A549 (cell line): Measurements from ENCODE around the gene SYNE3. TPM values are rescaled to one million over a fixed set of nuclear protein-coding genes. Genes with fewer than 3 reads are reported as not detected.

ENCODE experiments used
- ATAC-seq, 2 experiments: fragments of 200-7000 bp in 1 of 2; fragments of >200 bp in 1 of 2; cut with Nextera tagmentation in 1 of 2; cut with Tn5 transposase in 1 of 2; 3 replicates each; pipeline versions ENCODE4 v1.8.0 to v1.9.1; 2018 to 2020; ENCODE audit warnings: mild to moderate bottlenecking in 1 of 2, moderate library complexity in 1 of 2
- CTCF ChIA-PET: fragments of 300-600 bp; sonication (Branson Sonifier 250); formaldehyde crosslinking; extraction: SDS; loops from one replicate; lab custom pipeline; 2021; ENCODE audit warnings: antibody characterized with exemption, inconsistent platforms; lab: Yijun Ruan, JAX
- POLR2A ChIA-PET: fragments of 350-600 bp; formaldehyde crosslinking; extraction: SDS; loops from one replicate; lab custom pipeline; 2021; ENCODE audit warnings: antibody characterized with exemption, inconsistent platforms; lab: Yijun Ruan, JAX
- DNase-seq, 2 experiments: peaks; one replicate each; pipeline versions ENCODE4 v3.0.0 to v3.0.0-alpha.2; 2011 to 2016; ENCODE audit warnings: low read depth in 1 of 2, low spot score in 1 of 2
- FAIRE-seq: peaks from 2 replicates; lab custom pipeline; 2011; peaks lifted over from hg19 to GRCh38; lab: Jason Lieb, UNC
- H3K27ac ChIP-seq, 2 experiments: fragments of >200 bp; sonication (Bioruptor Twin); formaldehyde crosslinking; 3 replicates each; pipeline ENCODE4 v1.5.1; 2016 to 2017
- H3K4me1 ChIP-seq: fragments of >200 bp; sonication (Bioruptor Twin); formaldehyde crosslinking; 3 replicates; pipeline ENCODE4 v1.6.1; 2016
- H3K4me2 ChIP-seq: fragments of >200 bp; sonication (Bioruptor Twin); formaldehyde crosslinking; 3 replicates; pipeline ENCODE4 v1.6.1; 2016
- H3K4me3 ChIP-seq: fragments of >200 bp; sonication (Bioruptor Twin); formaldehyde crosslinking; 3 replicates; pipeline ENCODE4 v1.5.1; 2016
- H3K9me3 ChIP-seq: fragments of >200 bp; sonication (Bioruptor Twin); formaldehyde crosslinking; 3 replicates; pipeline ENCODE4 v1.6.1; 2016
- BHLHE40 ChIP-seq: IDR thresholded peaks from 2 replicates; pipeline ENCODE4 v1.6.1; 2012; ENCODE audit warnings: low read depth, low read length, inconsistent platforms
- CBX2 ChIP-seq: fragments of 200-600 bp; sonication (generic); IDR thresholded peaks from 2 replicates; pipeline ENCODE4 v1.6.1; 2016; ENCODE audit warnings: low read depth, mild to moderate bottlenecking, borderline replicate concordance
- CEBPB ChIP-seq, 2 experiments: fragments of >200 bp in 1 of 2; sonication (Bioruptor Twin) in 1 of 2; formaldehyde crosslinking in 1 of 2; IDR thresholded peaks; 2 replicates each; pipeline ENCODE4 v1.6.1; 2012 to 2016
- CHD2 ChIP-seq: fragments of 150-350 bp; IDR thresholded peaks from 2 replicates; pipeline ENCODE4 v1.6.1; 2014; ENCODE audit warnings: low read length; ENCODE audit not compliant: partially characterized antibody
- EHMT2 ChIP-seq: fragments of 200-600 bp; sonication (generic); IDR thresholded peaks from 2 replicates; pipeline ENCODE4 v1.6.1; 2016; ENCODE audit warnings: antibody characterized with exemption, low read depth, mild to moderate bottlenecking, moderate library complexity
- EP300 ChIP-seq, 2 experiments: fragments of >200 bp; sonication (Bioruptor Twin); formaldehyde crosslinking; IDR thresholded peaks; 2 replicates in 1 of 2; 3 replicates in 1 of 2; pipeline ENCODE4 v1.6.1; 2016 to 2017
- ESRRA ChIP-seq: fragments of 150-350 bp; IDR thresholded peaks from 2 replicates; pipeline ENCODE4 v1.6.1; 2014; ENCODE audit warnings: mild to moderate bottlenecking, low read length, borderline replicate concordance
- FOSB ChIP-seq: fragments of 250-450 bp; sonication (Bioruptor Pico); IDR thresholded peaks from 2 replicates; pipeline ENCODE4 v1.5.0; 2020; ENCODE audit warnings: mild to moderate bottlenecking, moderate library complexity
- FOSL2 ChIP-seq, 2 experiments: fragments of 450-650 bp in 1 of 2; fragments of >200 bp in 1 of 2; sonication (Bioruptor Twin) in 1 of 2; formaldehyde crosslinking; IDR thresholded peaks; 2 replicates each; pipeline versions ENCODE4 v1.5.0 to v1.6.1; 2016 to 2020; ENCODE audit warnings: mild to moderate bottlenecking in 1 of 2, moderate library complexity in 1 of 2
- FOXS1 ChIP-seq: fragments of 250-450 bp; sonication (Bioruptor Pico); IDR thresholded peaks from 2 replicates; pipeline ENCODE4 v1.5.0; 2020; ENCODE audit warnings: mild to moderate bottlenecking, moderate library complexity
- HDAC2 ChIP-seq: fragments of 200-600 bp; sonication (generic); IDR thresholded peaks from 2 replicates; pipeline ENCODE4 v1.6.1; 2016
- HEYL ChIP-seq: fragments of 250-450 bp; sonication (Bioruptor Pico); IDR thresholded peaks from 2 replicates; pipeline ENCODE4 v1.8.0; 2021; ENCODE audit warnings: mild to moderate bottlenecking, moderate library complexity
- HOXA7 ChIP-seq: fragments of 250-450 bp; sonication (Bioruptor Pico); IDR thresholded peaks from 2 replicates; pipeline ENCODE4 v1.5.0; 2020; ENCODE audit warnings: mild to moderate bottlenecking, moderate library complexity
- HOXB5 ChIP-seq: fragments of 250-450 bp; sonication (Bioruptor Pico); IDR thresholded peaks from 2 replicates; pipeline ENCODE4 v1.5.0; 2020; ENCODE audit warnings: mild to moderate bottlenecking, moderate library complexity
- JUNB ChIP-seq: fragments of >200 bp; sonication (Bioruptor Twin); formaldehyde crosslinking; IDR thresholded peaks from 2 replicates; pipeline ENCODE4 v1.6.1; 2016
- KDM1A ChIP-seq: fragments of 200-600 bp; sonication (generic); IDR thresholded peaks from 2 replicates; pipeline ENCODE4 v1.6.1; 2016; ENCODE audit warnings: low read depth, mild to moderate bottlenecking
- MAFK ChIP-seq: fragments of 450-650 bp; IDR thresholded peaks from 2 replicates; pipeline ENCODE4 v1.6.1; 2014; ENCODE audit not compliant: partially characterized antibody
- MYC ChIP-seq: IDR thresholded peaks from 2 replicates; pipeline ENCODE4 v1.6.1; 2012; ENCODE audit warnings: mild to moderate bottlenecking, inconsistent platforms, low read length, improper control_type of control experiment, borderline replicate concordance
- NR3C1 ChIP-seq: fragments of >200 bp; sonication (Bioruptor Twin); formaldehyde crosslinking; IDR thresholded peaks from 3 replicates; pipeline ENCODE4 v1.6.1; 2017
- RAD21 ChIP-seq, 2 experiments: fragments of >200 bp in 1 of 2; sonication (Bioruptor Twin) in 1 of 2; formaldehyde crosslinking in 1 of 2; IDR thresholded peaks in 1 of 2; conservative IDR thresholded peaks in 1 of 2; 2 replicates in 1 of 2; 3 replicates in 1 of 2; pipeline ENCODE4 v1.6.1; 2012 to 2018; ENCODE audit warnings: inconsistent platforms in 1 of 2
- SREBF2 ChIP-seq: fragments of 450-650 bp; IDR thresholded peaks from 2 replicates; pipeline ENCODE4 v1.6.1; 2014; ENCODE audit warnings: mild to moderate bottlenecking, moderate library complexity
- TP53 ChIP-seq: fragments of 250-450 bp; sonication (Bioruptor Pico); IDR thresholded peaks from 2 replicates; pipeline ENCODE4 v1.5.0; 2021; ENCODE audit warnings: mild to moderate bottlenecking, moderate library complexity
- ZSCAN20 ChIP-seq: fragments of 250-450 bp; sonication (Bioruptor Pico); IDR thresholded peaks from 2 replicates; pipeline ENCODE4 v1.8.0; 2022; ENCODE audit warnings: mild to moderate bottlenecking, moderate library complexity
- WGBS: methylation state at CpG from one replicate; pipeline ENCODE4 v1.1.6; 2017; ENCODE audit errors: missing lambda C conversion rate; 5-methylcytosine and 5-hydroxymethylcytosine counted together
- polyA plus RNA-seq, 4 experiments: library from polyadenylated mRNA; depleted of rRNA in 3 of 4; stranded (reverse); fragments of >200 nt; fragmentation: RNase III in 1 of 4; extraction: RNeasy Plus Mini Kit Qiagen cat#74134 plus additional on column Dnase treatment in 1 of 4; gene quantifications; 2 replicates in 3 of 4; 3 replicates in 1 of 4; pipeline ENCODE4 v1.2.3, GENCODE V29; 2011 to 2017
- TF ChIP-seq, protein P1 (sequence below): fragments of >200 bp; sonication (Bioruptor Twin); formaldehyde crosslinking; IDR thresholded peaks from 3 replicates; pipeline ENCODE4 v1.5.1; 2016
- TF ChIP-seq, protein P2 (sequence below): fragments of 150-350 bp; IDR thresholded peaks from 2 replicates; pipeline ENCODE4 v1.6.1; 2014; ENCODE audit warnings: low read depth, mild to moderate bottlenecking, low read length
- TF ChIP-seq, protein P3 (sequence below): IDR thresholded peaks from 2 replicates; pipeline ENCODE4 v1.6.1; 2012

SYNE3 gene
- polyA plus RNA-seq, 2 of the 4 experiments (the other 2 are of a cell fraction): 0.05 to 0.08 TPM

DNA sequence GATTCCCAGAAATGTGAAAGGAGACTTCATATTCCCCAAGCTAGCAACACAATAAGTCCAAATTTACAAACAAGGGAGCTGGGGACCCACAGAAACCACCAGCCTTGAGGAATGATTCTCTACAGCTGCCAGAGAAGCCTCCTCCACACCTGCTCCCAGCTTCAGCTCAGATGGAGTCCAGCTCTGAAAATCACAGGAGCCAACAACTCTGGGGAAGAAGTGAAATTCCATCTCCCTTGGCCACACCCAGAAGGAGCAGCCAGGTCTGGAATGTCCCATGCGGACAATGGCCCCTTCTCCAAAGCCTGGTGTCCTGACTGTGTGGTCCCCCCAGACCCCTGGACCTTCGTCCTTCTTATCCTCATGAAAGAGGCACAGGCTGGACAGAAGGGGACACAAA is 45.4 kb downstream of the SYNE3 start:
- no peak overlapping the region for H3K4me3 ChIP-seq
- H3K9me3 ChIP-seq: no peaks in the 10 kb centered on the region
- FAIRE-seq: no peak
- H3K27ac ChIP-seq: no peak overlapping the region
- TF ChIP-seq HEYL (CRISPR knock-in tag) (no peak), CHD2 (no peak), KDM1A (no peak), EP300 (IDR thresholded peaks at IDR 0.05) (no peak), EHMT2 (no peak), CEBPB (IDR thresholded peaks at IDR 0.05) (no peak), HDAC2 (no peak), NR3C1 (no peak), SREBF2 (no peak), TP53 (CRISPR knock-in tag) (no peak), JUNB (no peak)
- TF ChIP-seq, protein P1, sequence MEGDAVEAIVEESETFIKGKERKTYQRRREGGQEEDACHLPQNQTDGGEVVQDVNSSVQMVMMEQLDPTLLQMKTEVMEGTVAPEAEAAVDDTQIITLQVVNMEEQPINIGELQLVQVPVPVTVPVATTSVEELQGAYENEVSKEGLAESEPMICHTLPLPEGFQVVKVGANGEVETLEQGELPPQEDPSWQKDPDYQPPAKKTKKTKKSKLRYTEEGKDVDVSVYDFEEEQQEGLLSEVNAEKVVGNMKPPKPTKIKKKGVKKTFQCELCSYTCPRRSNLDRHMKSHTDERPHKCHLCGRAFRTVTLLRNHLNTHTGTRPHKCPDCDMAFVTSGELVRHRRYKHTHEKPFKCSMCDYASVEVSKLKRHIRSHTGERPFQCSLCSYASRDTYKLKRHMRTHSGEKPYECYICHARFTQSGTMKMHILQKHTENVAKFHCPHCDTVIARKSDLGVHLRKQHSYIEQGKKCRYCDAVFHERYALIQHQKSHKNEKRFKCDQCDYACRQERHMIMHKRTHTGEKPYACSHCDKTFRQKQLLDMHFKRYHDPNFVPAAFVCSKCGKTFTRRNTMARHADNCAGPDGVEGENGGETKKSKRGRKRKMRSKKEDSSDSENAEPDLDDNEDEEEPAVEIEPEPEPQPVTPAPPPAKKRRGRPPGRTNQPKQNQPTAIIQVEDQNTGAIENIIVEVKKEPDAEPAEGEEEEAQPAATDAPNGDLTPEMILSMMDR: no peak
- peaks cover 11% of the 10 kb centered on the region; the same call in 2 of the 3 replicates for H3K4me1 ChIP-seq
- no peak for ATAC-seq
- no peak overlapping the region for H3K4me2 ChIP-seq
- ChIA-PET CTCF (interaction anchor here (0.6 to 1.0 kb wide), 3 partner anchors 14 to 41 kb away, joined by 3 read pairs; no protein-coding TSS in a partner anchor), POLR2A (no interaction called here)
- DNase-seq: no peak
- 72% methylated on average over 2 of the region's 2 CpGs for WGBS

DNA sequence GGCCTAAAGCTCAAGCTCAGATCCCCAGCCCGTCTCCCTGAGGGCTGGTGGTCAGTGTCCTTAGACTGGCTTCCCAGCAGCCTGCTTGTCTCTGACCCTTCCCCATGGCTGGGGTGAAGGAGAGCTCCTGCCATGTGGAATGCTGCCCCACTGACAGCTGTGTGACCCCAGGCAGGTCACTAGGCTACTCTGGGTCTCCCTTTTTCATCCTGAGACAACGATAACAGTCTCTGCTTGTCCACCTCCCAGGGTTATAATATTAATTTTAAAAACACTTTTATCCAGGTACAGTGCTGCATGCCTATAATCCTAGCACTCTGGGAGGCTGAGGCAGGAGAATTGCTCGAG is 47.3 kb downstream of the SYNE3 start:
- ChIA-PET POLR2A (no interaction called here), CTCF (interaction anchor here (0.7 to 2.2 kb wide), 3 partner anchors 10 to 37 kb away, joined by 3 to 6 read pairs (median 5); no protein-coding TSS in a partner anchor)
- 0 out of 6 replicates have a peak overlapping the region, but pooled peaks of 1 of the 2 experiments have one; percentile 26 for H3K27ac ChIP-seq
- DNase-seq: no peak
- peak overlapping the region; percentile 47 for H3K4me2 ChIP-seq
- no peaks in the 10 kb centered on the region for H3K9me3 ChIP-seq
- TF ChIP-seq HOXA7 (CRISPR knock-in tag) (no peak), FOSB (no peak), BHLHE40 (no peak), TP53 (CRISPR knock-in tag) (no peak), MYC (no peak), FOSL2 (IDR thresholded peaks at IDR 0.05) (no peak), FOSL2 (CRISPR knock-in tag; IDR thresholded peaks at IDR 0.05) (no peak), CEBPB (IDR thresholded peaks at IDR 0.05) (no peak), RAD21 (conservative IDR thresholded peaks at IDR 0.05 in 1 of 2, IDR thresholded peaks at IDR 0.05 in 1 of 2) (no peak)
- TF ChIP-seq, protein P2, sequence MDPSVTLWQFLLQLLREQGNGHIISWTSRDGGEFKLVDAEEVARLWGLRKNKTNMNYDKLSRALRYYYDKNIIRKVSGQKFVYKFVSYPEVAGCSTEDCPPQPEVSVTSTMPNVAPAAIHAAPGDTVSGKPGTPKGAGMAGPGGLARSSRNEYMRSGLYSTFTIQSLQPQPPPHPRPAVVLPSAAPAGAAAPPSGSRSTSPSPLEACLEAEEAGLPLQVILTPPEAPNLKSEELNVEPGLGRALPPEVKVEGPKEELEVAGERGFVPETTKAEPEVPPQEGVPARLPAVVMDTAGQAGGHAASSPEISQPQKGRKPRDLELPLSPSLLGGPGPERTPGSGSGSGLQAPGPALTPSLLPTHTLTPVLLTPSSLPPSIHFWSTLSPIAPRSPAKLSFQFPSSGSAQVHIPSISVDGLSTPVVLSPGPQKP: no peak
- no peak for ATAC-seq
- FAIRE-seq: no peak
- 40% methylated on average over 3 of the region's 3 CpGs for WGBS
- H3K4me1 ChIP-seq: peaks cover 11% of the 10 kb centered on the region; the same call in 2 of the 3 replicates
- H3K4me3 ChIP-seq: no peak overlapping the region

DNA sequence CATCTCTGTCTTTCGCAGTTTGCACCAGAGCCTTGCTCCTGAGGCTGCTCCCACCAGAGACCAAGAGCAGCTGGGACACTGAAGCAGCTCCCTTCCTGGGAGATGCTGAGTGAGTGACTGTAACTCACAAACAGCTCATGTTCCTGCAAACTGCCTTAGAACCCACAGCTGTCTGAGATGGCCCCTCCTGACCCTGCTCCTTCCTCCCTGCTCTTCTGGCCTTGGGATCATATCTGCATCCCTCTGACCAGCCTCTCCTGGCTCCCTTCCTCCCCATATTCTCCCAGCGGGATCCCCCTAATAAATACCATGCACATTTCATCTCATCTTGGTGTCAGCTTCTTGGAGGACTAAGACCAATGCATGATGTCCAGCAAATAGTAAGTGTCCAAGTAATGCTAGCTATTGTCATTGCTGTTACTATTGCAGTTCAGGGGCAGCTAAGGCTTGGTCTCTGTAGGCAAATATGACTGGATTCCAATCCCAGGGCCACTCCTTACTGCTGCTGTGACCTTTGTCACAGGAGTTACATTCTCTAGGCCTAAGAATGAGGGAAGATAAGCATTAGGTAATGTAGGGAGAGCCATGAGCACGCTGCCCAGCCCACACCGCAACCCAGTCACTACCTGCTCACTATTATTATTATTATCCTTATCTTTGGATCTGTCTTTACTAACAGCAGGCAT is 47.9 kb downstream of the SYNE3 start:
- H3K4me2 ChIP-seq: peak overlapping the region; percentile 47
- DNase-seq (peak in 1 of 2 experiments; percentile 54), ATAC-seq (peak; percentile 43 to 62; a peak in 4 of 6 replicates)
- 0 out of 6 replicates have a peak overlapping the region, but pooled peaks of 1 of the 2 experiments have one; percentile 26 for H3K27ac ChIP-seq
- H3K4me1 ChIP-seq: peaks cover 11% of the 10 kb centered on the region; the same call in 2 of the 3 replicates
- 66% methylated on average over 4 of the region's 4 CpGs for WGBS
- H3K4me3 ChIP-seq: no peak overlapping the region
- no peaks in the 10 kb centered on the region for H3K9me3 ChIP-seq
- no peak for TF ChIP-seq MAFK
- TF ChIP-seq, protein P2: no peak
- no peak for TF ChIP-seq MYC
- TF ChIP-seq, protein P3, sequence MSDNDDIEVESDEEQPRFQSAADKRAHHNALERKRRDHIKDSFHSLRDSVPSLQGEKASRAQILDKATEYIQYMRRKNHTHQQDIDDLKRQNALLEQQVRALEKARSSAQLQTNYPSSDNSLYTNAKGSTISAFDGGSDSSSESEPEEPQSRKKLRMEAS: no peak
- TF ChIP-seq FOXS1 (CRISPR knock-in tag): no peak
- TF ChIP-seq NR3C1: no peak
- no peak for TF ChIP-seq ZSCAN20 (CRISPR knock-in tag)
- TF ChIP-seq HOXB5: no peak
- TF ChIP-seq ESRRA: no peak
- TF ChIP-seq CEBPB (IDR thresholded peaks at IDR 0.05): no peak
- TF ChIP-seq SREBF2: no peak
- TF ChIP-seq BHLHE40: no peak
- TF ChIP-seq CBX2: no peak
- no peak for TF ChIP-seq HEYL (CRISPR knock-in tag)
- no peak for TF ChIP-seq CHD2
- TF ChIP-seq, all 56 proteins: peak for 0
- no peak for FAIRE-seq
- CTCF ChIA-PET: interaction anchor here (0.6 to 2.2 kb wide), 8 partner anchors 9 to 48 kb away, joined by 3 to 6 read pairs (median 4); partner anchors contain the start of gene SYNE3
- POLR2A ChIA-PET: no interaction called here
